ENCODE measurements around the gene ATPAF2. TPM values are rescaled to one million over a fixed set of nuclear protein-coding genes. Genes with fewer than 3 reads are reported as not detected.

The ATPAF2 gene
- total and polyA plus RNA-seq, 2 experiments from 2014 or later, result 24.3 to 25.7 TPM

GRCh38 chr17:18071751-18072150 lies 32.8 kb upstream of the ATPAF2 start:
- Histone ChIP-seq H3K4me2 (no peak overlapping the region), H4K20me1 (replicated peaks; ENCODE audit: insufficient read depth) (0 out of 2 replicates have a peak, but pooled peaks cover 2% of the 10 kb centered on the region), H3K36me3 (ENCODE audit: insufficient read depth) (no peaks in the 10 kb centered on the region), H3K9me2 (ENCODE audit: insufficient read depth) (no peaks in the 10 kb centered on the region), H3K27ac (ENCODE audit: low read depth) (no peak overlapping the region), H3F3A (replicated peaks; ENCODE audit: low read depth) (no peaks in the 10 kb centered on the region), H3K79me2 (replicated peaks; ENCODE audit: insufficient read depth) (no peaks in the 10 kb centered on the region), H3K4me3 (no peak overlapping the region), H2AFZ (no peak overlapping the region), H3K27me3 (ENCODE audit: insufficient read depth) (no peaks in the 10 kb centered on the region), H3K4me1 (ENCODE audit: insufficient read depth) (no peaks in the 10 kb centered on the region)
- TF ChIP-seq, protein P1, sequence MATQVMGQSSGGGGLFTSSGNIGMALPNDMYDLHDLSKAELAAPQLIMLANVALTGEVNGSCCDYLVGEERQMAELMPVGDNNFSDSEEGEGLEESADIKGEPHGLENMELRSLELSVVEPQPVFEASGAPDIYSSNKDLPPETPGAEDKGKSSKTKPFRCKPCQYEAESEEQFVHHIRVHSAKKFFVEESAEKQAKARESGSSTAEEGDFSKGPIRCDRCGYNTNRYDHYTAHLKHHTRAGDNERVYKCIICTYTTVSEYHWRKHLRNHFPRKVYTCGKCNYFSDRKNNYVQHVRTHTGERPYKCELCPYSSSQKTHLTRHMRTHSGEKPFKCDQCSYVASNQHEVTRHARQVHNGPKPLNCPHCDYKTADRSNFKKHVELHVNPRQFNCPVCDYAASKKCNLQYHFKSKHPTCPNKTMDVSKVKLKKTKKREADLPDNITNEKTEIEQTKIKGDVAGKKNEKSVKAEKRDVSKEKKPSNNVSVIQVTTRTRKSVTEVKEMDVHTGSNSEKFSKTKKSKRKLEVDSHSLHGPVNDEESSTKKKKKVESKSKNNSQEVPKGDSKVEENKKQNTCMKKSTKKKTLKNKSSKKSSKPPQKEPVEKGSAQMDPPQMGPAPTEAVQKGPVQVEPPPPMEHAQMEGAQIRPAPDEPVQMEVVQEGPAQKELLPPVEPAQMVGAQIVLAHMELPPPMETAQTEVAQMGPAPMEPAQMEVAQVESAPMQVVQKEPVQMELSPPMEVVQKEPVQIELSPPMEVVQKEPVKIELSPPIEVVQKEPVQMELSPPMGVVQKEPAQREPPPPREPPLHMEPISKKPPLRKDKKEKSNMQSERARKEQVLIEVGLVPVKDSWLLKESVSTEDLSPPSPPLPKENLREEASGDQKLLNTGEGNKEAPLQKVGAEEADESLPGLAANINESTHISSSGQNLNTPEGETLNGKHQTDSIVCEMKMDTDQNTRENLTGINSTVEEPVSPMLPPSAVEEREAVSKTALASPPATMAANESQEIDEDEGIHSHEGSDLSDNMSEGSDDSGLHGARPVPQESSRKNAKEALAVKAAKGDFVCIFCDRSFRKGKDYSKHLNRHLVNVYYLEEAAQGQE (IDR thresholded peaks at IDR 0.05; ENCODE audit: unreplicated experiment), result no peak
- no peak for TF ChIP-seq EZH2phosphoT487 (IDR thresholded peaks at IDR 0.05; ENCODE audit: unreplicated experiment)
- TF ChIP-seq NANOG (IDR thresholded peaks at IDR 0.05; ENCODE audit: borderline replicate concordance), result no peak
- TF ChIP-seq CREB1 (CRISPR knock-in tag; IDR thresholded peaks at IDR 0.05; ENCODE audit: low read depth), result no peak
- TF ChIP-seq ZNF114 (CRISPR knock-in tag; IDR thresholded peaks at IDR 0.05), result no peak
- TF ChIP-seq EZH2 (IDR thresholded peaks at IDR 0.05; ENCODE audit: low read depth, unreplicated experiment), result no peak
- no peak for TF ChIP-seq ZNF331 (CRISPR knock-in tag; IDR thresholded peaks at IDR 0.05; ENCODE audit: low read depth)
- TF ChIP-seq, protein P2, sequence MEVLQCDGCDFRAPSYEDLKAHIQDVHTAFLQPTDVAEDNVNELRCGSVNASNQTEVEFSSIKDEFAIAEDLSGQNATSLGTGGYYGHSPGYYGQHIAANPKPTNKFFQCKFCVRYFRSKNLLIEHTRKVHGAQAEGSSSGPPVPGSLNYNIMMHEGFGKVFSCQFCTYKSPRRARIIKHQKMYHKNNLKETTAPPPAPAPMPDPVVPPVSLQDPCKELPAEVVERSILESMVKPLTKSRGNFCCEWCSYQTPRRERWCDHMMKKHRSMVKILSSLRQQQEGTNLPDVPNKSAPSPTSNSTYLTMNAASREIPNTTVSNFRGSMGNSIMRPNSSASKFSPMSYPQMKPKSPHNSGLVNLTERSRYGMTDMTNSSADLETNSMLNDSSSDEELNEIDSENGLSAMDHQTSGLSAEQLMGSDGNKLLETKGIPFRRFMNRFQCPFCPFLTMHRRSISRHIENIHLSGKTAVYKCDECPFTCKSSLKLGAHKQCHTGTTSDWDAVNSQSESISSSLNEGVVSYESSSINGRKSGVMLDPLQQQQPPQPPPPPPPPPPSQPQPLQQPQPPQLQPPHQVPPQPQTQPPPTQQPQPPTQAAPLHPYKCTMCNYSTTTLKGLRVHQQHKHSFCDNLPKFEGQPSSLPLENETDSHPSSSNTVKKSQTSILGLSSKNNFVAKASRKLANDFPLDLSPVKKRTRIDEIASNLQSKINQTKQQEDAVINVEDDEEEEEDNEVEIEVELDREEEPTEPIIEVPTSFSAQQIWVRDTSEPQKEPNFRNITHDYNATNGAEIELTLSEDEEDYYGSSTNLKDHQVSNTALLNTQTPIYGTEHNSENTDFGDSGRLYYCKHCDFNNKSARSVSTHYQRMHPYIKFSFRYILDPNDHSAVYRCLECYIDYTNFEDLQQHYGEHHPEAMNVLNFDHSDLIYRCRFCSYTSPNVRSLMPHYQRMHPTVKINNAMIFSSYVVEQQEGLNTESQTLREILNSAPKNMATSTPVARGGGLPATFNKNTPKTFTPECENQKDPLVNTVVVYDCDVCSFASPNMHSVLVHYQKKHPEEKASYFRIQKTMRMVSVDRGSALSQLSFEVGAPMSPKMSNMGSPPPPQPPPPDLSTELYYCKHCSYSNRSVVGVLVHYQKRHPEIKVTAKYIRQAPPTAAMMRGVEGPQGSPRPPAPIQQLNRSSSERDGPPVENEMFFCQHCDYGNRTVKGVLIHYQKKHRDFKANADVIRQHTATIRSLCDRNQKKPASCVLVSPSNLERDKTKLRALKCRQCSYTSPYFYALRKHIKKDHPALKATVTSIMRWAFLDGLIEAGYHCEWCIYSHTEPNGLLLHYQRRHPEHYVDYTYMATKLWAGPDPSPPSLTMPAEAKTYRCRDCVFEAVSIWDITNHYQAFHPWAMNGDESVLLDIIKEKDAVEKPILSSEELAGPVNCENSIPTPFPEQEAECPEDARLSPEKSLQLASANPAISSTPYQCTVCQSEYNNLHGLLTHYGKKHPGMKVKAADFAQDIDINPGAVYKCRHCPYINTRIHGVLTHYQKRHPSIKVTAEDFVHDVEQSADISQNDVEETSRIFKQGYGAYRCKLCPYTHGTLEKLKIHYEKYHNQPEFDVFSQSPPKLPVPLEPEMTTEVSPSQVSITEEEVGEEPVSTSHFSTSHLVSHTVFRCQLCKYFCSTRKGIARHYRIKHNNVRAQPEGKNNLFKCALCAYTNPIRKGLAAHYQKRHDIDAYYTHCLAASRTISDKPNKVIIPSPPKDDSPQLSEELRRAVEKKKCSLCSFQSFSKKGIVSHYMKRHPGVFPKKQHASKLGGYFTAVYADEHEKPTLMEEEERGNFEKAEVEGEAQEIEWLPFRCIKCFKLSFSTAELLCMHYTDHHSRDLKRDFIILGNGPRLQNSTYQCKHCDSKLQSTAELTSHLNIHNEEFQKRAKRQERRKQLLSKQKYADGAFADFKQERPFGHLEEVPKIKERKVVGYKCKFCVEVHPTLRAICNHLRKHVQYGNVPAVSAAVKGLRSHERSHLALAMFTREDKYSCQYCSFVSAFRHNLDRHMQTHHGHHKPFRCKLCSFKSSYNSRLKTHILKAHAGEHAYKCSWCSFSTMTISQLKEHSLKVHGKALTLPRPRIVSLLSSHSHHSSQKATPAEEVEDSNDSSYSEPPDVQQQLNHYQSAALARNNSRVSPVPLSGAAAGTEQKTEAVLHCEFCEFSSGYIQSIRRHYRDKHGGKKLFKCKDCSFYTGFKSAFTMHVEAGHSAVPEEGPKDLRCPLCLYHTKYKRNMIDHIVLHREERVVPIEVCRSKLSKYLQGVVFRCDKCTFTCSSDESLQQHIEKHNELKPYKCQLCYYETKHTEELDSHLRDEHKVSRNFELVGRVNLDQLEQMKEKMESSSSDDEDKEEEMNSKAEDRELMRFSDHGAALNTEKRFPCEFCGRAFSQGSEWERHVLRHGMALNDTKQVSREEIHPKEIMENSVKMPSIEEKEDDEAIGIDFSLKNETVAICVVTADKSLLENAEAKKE (CRISPR knock-in tag; IDR thresholded peaks at IDR 0.05), result no peak
- ATAC-seq, result no peak
- Mint-ChIP-seq H3K4me1 (peaks cover 3% of the 10 kb centered on the region), H3K9me3 (no peaks in the 10 kb centered on the region), H3K36me3 (ENCODE audit: low read depth) (no peaks in the 10 kb centered on the region), H3K4me3 (no peak overlapping the region), H3K27ac (no peak overlapping the region), H3K27me3 (ENCODE audit: insufficient read depth, low read depth, poor library complexity) (peaks cover 4% of the 10 kb centered on the region)
- DNase-seq (ENCODE audit: low spot score), result no peak
